Activated naive CD8-positive, alpha-beta T cell (primary cell): Measurements from ENCODE around the gene PRTN3.
"Not testable (repeated sequence)": the region's sequence is repeated elsewhere in the genome, so short reads cannot be mapped to it uniquely, and the experiment has no call there.

Experiments used
- H3K27ac Mint-ChIP-seq: one replicate; pipeline ENCODE4 v1.8.0; 2021; ENCODE audit warnings: mixed read lengths
- H3K27me3 Mint-ChIP-seq: one replicate; pipeline ENCODE4 v1.8.0; 2021; ENCODE audit warnings: mixed read lengths
- H3K36me3 Mint-ChIP-seq: one replicate; pipeline ENCODE4 v1.8.0; 2021; ENCODE audit warnings: mixed read lengths
- H3K4me1 Mint-ChIP-seq: one replicate; pipeline ENCODE4 v1.8.0; 2021; ENCODE audit warnings: low read depth, mixed read lengths
- H3K4me3 Mint-ChIP-seq: one replicate; pipeline ENCODE4 v1.8.0; 2021; ENCODE audit warnings: mild to moderate bottlenecking, mixed read lengths
- H3K9me3 Mint-ChIP-seq: one replicate; pipeline ENCODE4 v1.8.0; 2021; ENCODE audit warnings: low read depth, mixed read lengths

PRTN3 gene

DNA sequence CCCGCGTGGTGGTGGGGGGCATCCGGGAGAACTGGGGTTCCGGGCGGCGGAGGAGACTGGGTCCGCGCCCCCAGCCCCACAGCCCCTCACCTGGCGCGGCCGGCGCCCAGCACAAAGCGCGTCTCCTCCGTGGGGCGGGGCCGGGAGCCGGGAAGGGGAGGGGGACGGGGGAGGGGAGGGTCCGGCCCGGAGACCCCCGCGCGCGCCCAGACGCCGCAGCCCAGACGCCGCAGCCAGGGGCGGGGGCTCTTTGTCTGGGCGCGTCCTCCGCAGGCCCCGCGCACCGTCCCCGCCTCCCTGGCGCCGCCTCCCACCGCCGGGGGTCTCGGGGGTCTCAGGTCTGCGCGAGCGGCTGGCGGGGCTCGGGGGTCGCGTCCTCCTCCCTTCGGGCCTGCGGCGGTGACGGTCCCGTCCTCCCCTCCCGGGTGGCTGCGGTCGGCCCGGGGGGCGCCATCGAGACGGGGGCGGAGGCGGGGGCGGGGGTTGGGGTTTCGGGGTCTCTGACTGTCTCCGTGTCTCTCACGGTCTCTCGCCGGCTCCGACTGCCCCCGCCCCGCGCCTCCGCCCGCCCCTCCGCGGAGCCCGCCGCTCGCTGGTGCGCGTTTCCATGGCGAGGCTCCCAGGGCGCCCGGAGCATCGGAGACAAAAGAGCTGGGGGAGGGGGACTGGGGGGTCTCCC lies 18.8 kb upstream of the PRTN3 start, which contains the start of gene PLPPR3:
PLPPR3 (minus strand) TSS at position 131 of the 679 bp plus-strand sequence. CDS start 396 bp downstream, outside the sequence.
- H3K27ac Mint-ChIP-seq, result no peak within 1 kb of the TSS
- H3K36me3 Mint-ChIP-seq, result no peaks in the 10 kb centered on the region
- H3K4me1 Mint-ChIP-seq, result no peaks in the 10 kb centered on the region
- H3K27me3 Mint-ChIP-seq, result no peaks in the 10 kb centered on the region
- no peaks in the 10 kb centered on the region for H3K9me3 Mint-ChIP-seq
- peak within 1 kb of the TSS; percentile 58 for H3K4me3 Mint-ChIP-seq

- H3K4me3 Mint-ChIP-seq, result no peak overlapping the region
- no peaks in the 10 kb centered on the region for H3K4me1 Mint-ChIP-seq
- H3K9me3 Mint-ChIP-seq, result no peaks in the 10 kb centered on the region
- H3K27me3 Mint-ChIP-seq, result no peaks in the 10 kb centered on the region
- H3K36me3 Mint-ChIP-seq, result no peaks in the 10 kb centered on the region
- no peak overlapping the region for H3K27ac Mint-ChIP-seq
Observed at GRCh38 chr19:823565-824121, 17.2 kb upstream of the PRTN3 start.

DNA sequence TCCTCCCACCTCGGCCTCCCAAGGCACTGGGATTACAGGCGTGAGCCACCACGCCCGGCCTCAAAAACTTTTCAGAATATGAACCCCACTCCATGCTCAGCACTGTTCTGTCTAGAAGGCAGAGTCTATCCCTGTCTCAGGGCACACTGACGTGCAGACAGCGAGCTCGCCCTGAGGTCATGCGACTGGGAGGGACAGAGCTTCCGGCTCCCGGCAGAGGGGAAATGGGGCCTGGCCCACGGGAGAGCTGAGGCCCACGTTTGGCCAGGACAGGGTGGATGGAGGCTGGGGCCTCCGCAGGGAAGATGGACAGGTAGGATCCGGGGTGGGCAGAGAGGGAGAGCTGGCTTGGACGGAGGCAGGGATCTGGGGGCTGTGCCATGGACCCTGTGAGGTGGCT lies 15.9 kb upstream of the PRTN3 start:
- Mint-ChIP-seq H3K4me1 (no peaks in the 10 kb centered on the region), H3K9me3 (no peaks in the 10 kb centered on the region), H3K4me3 (no peak overlapping the region), H3K27ac (no peak overlapping the region), H3K27me3 (no peaks in the 10 kb centered on the region), H3K36me3 (no peaks in the 10 kb centered on the region)

DNA sequence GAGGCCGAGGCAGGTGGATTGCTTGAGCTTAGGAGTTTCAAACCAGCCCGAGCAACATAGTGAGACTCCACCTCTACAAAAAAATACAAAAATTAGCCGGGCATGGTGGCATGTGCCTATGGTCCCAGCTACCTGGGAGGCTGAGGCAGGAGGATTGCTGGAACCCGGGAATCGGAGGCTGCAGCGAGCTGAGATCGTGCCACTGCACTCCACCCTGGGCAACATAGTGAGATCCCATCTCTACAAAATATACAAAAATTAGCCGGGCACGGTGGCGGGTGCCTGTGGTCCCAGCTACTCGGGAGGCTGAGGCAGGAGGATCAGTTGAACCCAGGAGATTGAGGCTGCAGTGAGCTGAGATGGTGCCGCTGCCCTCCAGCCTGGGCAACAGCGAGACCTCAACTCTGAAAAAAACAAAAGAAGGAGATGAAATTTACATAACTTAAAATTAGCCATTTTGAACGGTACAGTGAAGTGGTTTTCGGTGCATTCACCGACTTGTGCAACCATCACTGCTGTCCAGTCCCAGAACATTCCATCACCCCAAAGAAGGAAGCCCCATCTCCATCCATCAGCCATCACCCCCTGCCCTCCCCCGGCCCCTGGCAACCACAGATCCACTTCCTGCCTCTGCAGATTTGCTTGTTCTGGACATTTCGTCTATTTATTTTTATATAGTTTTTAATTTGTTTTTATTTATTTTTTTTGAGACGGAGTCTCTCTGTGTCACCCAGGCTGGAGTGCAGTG lies 14.7 kb upstream of the PRTN3 start:
- no peaks in the 10 kb centered on the region for H3K36me3 Mint-ChIP-seq
- H3K27me3 Mint-ChIP-seq, result no peaks in the 10 kb centered on the region
- no peak overlapping the region for H3K27ac Mint-ChIP-seq
- H3K9me3 Mint-ChIP-seq, result no peaks in the 10 kb centered on the region
- H3K4me3 Mint-ChIP-seq, result no peak overlapping the region
- H3K4me1 Mint-ChIP-seq, result no peaks in the 10 kb centered on the region

DNA sequence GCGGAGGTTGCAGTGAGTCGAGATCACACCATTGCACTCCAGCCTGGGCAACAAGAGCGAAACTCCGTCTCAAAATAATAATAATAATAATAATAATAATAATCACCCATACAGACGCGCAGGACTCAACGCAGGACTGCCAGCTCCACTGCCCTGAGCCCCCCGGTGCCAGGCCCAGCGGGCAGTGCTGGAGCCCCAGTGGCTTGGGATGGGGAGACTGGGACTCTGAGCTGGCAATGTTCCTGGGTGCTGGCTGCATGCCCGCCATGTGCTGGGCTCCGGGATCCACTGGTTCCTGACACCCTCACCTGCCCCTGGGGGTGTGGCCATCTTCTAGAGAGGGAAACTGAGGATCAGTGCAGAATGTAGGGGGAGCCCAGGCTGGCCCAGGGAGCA lies 13.5 kb upstream of the PRTN3 start:
- no peaks in the 10 kb centered on the region for H3K9me3 Mint-ChIP-seq
- no peak overlapping the region for H3K27ac Mint-ChIP-seq
- H3K27me3 Mint-ChIP-seq, result no peaks in the 10 kb centered on the region
- no peaks in the 10 kb centered on the region for H3K36me3 Mint-ChIP-seq
- no peaks in the 10 kb centered on the region for H3K4me1 Mint-ChIP-seq
- no peak overlapping the region for H3K4me3 Mint-ChIP-seq

- H3K27ac Mint-ChIP-seq, result no peak within 1 kb of the TSS
- H3K27me3 Mint-ChIP-seq, result no peaks in the 10 kb centered on the region
- H3K9me3 Mint-ChIP-seq, result no peaks in the 10 kb centered on the region
- no peak within 1 kb of the TSS for H3K4me3 Mint-ChIP-seq
- H3K4me1 Mint-ChIP-seq, result no peaks in the 10 kb centered on the region
- no peaks in the 10 kb centered on the region for H3K36me3 Mint-ChIP-seq
Observed at GRCh38 chr19:827710-828321, 13.0 kb upstream of the PRTN3 start, which contains the start of gene AZU1. AZU1 (plus strand) TSS chr19:827837; CDS start chr19:827847, 10 bp downstream.

DNA sequence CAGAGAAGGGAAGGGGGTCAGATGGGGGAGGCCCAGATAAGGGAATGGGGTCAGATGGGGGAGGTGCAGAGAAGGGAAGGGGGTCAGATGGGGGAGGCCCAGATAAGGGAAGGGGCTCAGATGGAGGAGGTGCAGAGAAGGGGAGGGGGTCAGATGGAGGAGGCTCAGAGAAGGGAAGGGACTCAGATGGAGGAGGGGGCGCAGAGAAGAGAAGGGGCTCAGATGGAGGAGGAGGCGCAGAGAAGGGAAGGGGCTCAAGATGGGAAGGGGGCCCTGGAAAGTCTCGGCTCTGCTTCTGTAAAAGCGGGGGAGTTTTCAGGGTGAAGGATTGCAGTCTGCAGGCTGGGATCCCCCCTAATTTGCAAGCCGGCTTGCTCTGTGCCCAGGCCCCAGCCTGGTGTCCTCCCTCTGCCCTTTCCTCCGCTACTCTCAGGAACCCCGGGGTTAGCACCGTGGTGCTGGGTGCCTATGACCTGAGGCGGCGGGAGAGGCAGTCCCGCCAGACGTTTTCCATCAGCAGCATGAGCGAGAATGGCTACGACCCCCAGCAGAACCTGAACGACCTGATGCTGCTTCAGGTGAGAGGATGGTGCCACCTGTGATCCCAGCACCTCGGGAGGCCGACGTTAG lies 11.6 kb upstream of the PRTN3 start:
- Mint-ChIP-seq H3K27ac (no peak overlapping the region), H3K4me1 (no peaks in the 10 kb centered on the region), H3K4me3 (no peak overlapping the region)

DNA sequence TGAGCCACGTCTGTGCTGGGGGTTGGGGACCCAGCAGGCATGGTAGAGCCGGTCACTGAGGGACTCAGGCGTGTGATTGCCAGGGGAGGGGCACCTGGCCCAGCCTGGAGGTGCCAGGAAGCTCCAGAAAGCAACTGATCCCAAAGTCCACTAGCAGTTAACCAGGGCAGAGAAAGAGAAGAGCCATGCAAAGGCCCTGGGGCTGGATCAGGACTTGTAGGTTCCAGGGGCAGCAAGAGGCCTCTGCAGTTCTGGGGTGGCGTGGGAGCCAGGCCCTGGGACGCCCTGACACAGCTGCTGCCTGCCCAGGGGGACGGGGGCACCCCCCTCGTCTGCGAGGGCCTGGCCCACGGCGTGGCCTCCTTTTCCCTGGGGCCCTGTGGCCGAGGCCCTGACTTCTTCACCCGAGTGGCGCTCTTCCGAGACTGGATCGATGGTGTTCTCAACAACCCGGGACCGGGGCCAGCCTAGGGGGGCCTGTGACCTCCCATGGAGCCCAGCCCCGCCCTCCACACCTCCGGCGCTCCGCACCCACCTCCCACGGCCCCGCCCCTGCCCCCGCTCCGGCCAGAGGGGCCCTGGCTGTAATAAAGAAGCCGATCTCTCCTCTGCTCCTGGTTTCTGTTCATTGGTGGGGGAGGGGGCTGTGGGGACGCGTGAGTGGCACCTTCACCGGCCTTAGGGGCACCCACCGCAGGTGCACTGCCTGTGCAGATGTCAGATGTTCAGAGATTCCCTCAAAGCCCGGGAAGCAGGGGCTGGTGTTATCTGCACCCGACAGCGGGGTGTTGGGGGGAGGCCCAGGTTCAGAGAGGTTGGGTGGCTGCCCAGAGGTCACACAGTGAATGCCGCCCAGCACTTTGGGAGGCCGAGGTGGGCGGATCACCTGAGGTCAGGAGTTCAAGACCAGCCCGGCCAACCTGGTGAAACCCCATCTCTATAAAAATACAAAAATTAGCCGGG lies 9.1 kb upstream of the PRTN3 start:
- Mint-ChIP-seq H3K36me3 (no peaks in the 10 kb centered on the region), H3K27me3 (peaks cover 4% of the 10 kb centered on the region), H3K4me1 (no peaks in the 10 kb centered on the region), H3K4me3 (no peak overlapping the region), H3K27ac (no peak overlapping the region), H3K9me3 (no peaks in the 10 kb centered on the region)

More for the DNA sequence above, 11.6 kb upstream of the PRTN3 start:
- no peaks in the 10 kb centered on the region for H3K9me3 Mint-ChIP-seq
- no peaks in the 10 kb centered on the region for H3K27me3 Mint-ChIP-seq
- H3K36me3 Mint-ChIP-seq, result no peaks in the 10 kb centered on the region

DNA sequence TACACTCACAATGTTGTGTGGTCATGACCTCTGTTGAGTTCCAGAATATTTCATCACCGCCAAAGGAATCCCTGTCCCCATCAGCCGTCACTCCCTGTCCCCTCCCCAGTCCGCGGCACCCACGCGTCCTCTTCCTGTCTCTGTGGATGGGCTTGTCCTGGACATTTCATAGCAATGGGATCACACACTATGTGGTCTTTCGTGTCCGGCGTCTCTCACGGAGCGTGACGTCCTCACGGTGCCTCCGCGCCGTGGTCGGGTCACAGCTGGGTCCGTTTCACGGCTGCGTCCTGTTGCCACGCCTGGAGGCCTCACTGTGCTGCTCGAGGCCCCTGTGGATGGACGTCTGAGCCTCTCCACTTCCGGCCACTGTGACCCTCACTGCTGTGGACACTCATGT lies 6.6 kb upstream of the PRTN3 start:
- H3K4me3 Mint-ChIP-seq, result no peak overlapping the region
- peaks cover 4% of the 10 kb centered on the region for H3K27me3 Mint-ChIP-seq

GRCh38 chr19:835210-835810 lies 5.5 kb upstream of the PRTN3 start:
- no peaks in the 10 kb centered on the region for H3K36me3 Mint-ChIP-seq
- no peaks in the 10 kb centered on the region for H3K4me1 Mint-ChIP-seq
- H3K27ac Mint-ChIP-seq, result no peak overlapping the region
- H3K4me3 Mint-ChIP-seq, result no peak overlapping the region
- H3K27me3 Mint-ChIP-seq, result peaks cover 4% of the 10 kb centered on the region
- no peaks in the 10 kb centered on the region for H3K9me3 Mint-ChIP-seq

More for the DNA sequence above, 6.6 kb upstream of the PRTN3 start:
- H3K4me1 Mint-ChIP-seq, result no peaks in the 10 kb centered on the region
- no peaks in the 10 kb centered on the region for H3K9me3 Mint-ChIP-seq
- H3K36me3 Mint-ChIP-seq, result no peaks in the 10 kb centered on the region
- H3K27ac Mint-ChIP-seq, result no peak overlapping the region

GRCh38 chr19:842802-843179 lies 2.0 kb downstream of the PRTN3 start:
- H3K4me3 Mint-ChIP-seq, H3K36me3 Mint-ChIP-seq, H3K9me3 Mint-ChIP-seq, H3K4me1 Mint-ChIP-seq, H3K27ac Mint-ChIP-seq: not testable (repeated sequence)
- H3K27me3 Mint-ChIP-seq, result peaks cover 18% of the 10 kb centered on the region

DNA sequence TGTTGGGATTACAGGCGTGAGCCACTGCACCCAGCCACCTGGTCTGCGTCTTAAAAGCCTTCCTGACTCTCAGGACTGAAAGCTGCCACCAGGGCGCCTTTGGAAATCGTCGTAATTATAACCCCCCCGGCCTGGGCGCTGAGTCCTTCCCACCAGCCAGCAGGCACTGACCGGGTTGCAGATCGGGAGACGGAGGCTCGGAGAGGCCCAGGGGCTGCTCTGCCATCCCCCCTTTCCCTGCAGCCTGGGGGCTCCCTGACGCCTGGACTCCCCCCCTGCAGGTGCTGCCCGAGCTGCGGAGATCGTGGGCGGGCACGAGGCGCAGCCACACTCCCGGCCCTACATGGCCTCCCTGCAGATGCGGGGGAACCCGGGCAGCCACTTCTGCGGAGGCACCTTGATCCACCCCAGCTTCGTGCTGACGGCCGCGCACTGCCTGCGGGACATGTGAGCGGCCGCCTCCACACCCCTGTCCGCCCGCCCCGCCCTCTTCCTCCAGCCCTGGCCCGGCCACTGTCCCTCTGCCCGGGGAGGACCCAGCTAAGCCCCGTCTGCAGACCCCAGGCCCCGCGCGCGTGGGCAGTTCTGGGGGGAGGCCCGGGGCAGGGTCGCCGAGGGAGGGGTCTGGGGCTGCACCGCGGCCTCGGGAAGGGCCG lies 2.5 kb downstream of the PRTN3 start:
- Mint-ChIP-seq H3K9me3 (no peaks in the 10 kb centered on the region), H3K4me3 (no peak overlapping the region), H3K4me1 (peaks cover 6% of the 10 kb centered on the region), H3K36me3 (no peaks in the 10 kb centered on the region), H3K27ac (no peak overlapping the region), H3K27me3 (peaks cover 18% of the 10 kb centered on the region)

DNA sequence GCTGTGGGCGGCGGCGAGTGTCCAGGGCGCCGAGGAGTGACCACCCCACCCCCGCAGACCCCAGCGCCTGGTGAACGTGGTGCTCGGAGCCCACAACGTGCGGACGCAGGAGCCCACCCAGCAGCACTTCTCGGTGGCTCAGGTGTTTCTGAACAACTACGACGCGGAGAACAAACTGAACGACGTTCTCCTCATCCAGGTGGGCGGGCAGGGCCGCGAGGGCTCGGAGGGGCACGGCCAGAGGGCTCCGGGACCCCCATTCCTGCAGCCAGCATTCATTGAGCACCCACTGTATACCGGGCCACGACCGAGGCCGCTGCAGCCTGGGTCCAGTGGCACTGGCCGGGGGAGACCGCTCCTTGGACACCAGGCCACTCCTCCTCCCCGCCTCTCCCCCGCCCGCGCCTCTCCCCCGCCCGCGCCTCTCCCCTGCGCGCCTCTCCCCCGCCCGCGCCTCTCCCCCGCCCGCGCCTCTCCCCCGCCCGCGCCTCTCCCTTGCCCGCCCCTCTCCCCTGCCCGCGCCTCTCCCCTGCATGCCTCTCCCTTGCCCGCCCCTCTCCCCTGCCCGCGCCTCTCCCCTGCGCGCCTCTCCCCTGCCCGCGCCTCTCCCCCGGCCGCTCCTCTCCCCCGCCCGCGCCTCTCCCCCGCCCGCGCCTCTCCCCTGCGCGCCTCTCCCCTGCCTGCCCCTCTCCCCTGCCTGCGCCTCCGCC lies 3.2 kb downstream of the PRTN3 start:
- peaks cover 18% of the 10 kb centered on the region for H3K27me3 Mint-ChIP-seq
- no peak overlapping the region for H3K4me3 Mint-ChIP-seq
- no peaks in the 10 kb centered on the region for H3K36me3 Mint-ChIP-seq
- no peaks in the 10 kb centered on the region for H3K9me3 Mint-ChIP-seq
- H3K4me1 Mint-ChIP-seq, result peaks cover 6% of the 10 kb centered on the region
- H3K27ac Mint-ChIP-seq, result no peak overlapping the region
